ENCODE results near the gene RAB4B. TPM values are rescaled to one million over a fixed set of nuclear protein-coding genes. Genes with fewer than 3 reads are reported as not detected.
A peak's percentile ranks its signal among the peaks of the same experiment; 100 is the strongest.
"Not testable (repeated sequence)": the region's sequence is repeated elsewhere in the genome, so short reads cannot be mapped to it uniquely, and the experiment has no call there.

Gene RAB4B
- total RNA-seq, 1 experiment from 2014 or later, result 15.9 TPM

- DNase-seq (ENCODE audit: low spot score), result no peak
Measured at GRCh38 chr19:40803857-40804782, 26.1 kb downstream of the RAB4B start.

GRCh38 chr19:40804783-40805242 is 26.8 kb downstream of the RAB4B start:
- no peak for DNase-seq (ENCODE audit: low spot score)

GRCh38 chr19:40805258-40805868 is 27.3 kb downstream of the RAB4B start:
- no peak for DNase-seq (ENCODE audit: low spot score)

DNA sequence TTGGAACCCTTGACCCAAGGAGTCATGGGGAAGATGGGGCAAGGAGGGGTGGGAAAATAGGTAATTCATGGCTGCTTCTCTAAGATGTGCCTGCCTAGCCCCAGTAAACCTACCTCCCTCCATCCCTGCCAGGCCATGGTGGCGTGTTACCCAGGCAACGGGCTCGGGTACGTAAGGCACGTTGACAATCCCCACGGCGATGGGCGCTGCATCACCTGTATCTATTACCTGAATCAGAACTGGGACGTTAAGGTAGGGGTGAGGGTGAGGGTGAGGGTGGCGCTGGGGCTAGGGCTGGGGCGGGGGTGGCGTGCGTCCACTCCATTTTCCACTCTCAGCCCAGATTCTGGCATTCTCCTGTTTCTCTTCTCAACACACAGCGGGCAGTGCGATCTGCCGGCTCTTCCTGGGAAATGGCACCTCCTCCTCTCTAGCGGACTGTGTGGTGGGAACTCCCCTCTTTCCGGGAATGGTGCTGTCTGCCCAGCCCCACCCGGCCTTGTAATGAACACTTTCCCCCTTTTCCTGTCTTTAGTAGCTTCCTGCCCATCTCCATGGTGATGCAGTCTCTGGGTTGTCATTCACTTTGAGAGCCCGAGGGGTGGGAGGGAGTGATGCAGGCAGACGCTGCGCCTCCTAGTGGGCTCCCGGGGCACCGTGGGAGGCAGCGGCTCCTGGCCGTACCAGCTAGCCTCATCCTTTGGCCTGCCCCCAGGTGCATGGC is 28.5 kb downstream of the RAB4B start:
- peak; percentile 86 for DNase-seq (ENCODE audit: low spot score)

GRCh38 chr19:40807147-40808020 is 29.3 kb downstream of the RAB4B start:
- no peak for DNase-seq (ENCODE audit: low spot score)

DNA sequence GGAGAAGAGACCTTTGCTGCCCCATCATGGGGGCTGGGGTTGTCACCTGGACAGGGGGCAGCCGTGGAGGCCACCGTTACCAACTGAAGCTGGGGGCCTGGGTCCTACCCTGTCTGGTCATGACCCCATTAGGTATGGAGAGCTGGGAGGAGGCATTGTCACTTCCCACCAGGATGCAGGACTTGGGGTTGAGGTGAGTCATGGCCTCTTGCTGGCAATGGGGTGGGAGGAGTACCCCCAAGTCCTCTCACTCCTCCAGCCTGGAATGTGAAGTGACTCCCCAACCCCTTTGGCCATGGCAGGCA is 29.9 kb downstream of the RAB4B start:
- no peak for DNase-seq (ENCODE audit: low spot score)

DNA sequence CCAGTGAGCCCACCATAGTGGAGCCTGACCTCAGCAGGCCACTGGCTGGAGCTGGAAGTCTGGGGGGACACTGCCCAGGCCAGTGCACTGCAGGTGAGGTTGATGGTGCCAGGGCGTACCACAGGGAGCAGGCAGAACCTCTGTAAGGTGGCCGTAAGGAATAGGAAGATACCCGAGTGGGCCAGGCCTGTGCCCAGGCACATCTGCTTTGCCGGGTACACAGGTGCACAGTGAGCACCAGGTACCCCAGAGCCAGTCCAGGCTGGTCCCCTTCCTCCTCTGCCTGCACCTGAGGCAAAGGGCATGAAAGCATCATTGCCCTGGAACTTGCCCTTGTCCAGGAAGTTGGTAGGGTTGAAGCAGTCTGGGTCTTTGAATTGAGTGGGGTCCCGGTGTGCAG is 30.4 kb downstream of the RAB4B start:
- DNase-seq (ENCODE audit: low spot score), result no peak

GRCh38 chr19:40809358-40810086 is 31.5 kb downstream of the RAB4B start:
- no peak for DNase-seq (ENCODE audit: low spot score)

DNA sequence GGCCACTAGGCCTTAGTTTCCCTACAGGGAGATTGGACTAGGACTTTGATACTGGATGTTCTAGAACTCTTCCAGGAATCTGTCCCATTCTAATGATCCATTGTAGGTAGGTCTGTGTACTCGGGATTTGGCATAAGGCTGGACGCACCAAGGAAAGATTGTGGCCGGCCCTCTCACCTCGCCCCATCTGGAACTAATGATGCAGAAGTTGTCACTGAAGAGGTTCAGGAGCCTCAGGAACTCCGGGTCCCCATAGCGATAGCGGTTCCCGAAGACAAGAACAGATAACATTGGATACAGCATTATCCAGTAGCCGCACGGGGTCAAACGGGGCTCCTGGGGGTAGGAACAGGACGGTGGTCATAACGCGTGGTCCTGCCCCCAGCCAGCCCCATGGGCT is 32.1 kb downstream of the RAB4B start:
- no peak for DNase-seq (ENCODE audit: low spot score)

GRCh38 chr19:40810649-40811408 is 32.8 kb downstream of the RAB4B start:
- DNase-seq (ENCODE audit: low spot score), result not testable (repeated sequence)

DNA sequence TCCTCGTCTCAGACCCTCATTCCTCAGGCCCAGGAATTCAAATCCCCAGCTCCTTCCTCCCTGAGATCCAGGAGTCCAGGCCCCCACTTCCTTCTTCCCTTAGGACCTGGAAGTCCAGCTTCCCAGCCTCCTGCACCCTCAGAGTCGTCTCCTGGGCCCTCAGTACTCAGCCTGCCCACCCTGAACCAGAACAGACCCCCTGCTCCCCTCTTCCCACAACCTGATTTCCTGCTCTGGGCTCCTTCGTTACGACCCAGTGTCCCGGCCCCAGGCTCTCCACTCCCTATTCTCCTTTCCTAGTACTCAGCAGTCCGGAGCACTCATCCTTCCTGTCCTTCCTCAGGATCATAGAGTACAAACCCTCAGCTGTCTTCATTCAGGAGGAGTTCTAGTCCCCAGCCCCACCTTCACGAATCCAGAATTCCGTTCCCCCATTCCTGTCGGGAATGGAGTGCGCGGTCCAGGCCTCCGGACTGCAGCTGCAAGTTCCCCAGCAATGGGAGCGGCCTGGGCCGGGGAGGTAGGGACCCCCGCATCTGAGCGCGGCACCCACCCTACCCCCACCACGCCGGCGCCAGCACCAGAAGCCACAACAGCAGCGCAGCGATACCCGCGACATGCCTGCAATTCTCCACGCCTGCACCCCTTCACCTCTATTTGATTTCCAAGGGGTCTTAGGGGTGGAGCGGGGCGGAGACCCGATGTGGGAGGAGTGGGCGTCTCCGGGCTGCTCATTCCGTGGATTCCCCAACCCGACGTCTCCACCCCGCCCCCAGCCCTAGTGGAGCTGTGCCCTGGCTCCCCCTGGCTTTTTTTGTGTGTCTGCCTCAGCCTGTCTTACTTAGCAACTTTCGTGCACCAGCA is 33.7 kb downstream of the RAB4B start:
- no peak for DNase-seq (ENCODE audit: low spot score)

DNA sequence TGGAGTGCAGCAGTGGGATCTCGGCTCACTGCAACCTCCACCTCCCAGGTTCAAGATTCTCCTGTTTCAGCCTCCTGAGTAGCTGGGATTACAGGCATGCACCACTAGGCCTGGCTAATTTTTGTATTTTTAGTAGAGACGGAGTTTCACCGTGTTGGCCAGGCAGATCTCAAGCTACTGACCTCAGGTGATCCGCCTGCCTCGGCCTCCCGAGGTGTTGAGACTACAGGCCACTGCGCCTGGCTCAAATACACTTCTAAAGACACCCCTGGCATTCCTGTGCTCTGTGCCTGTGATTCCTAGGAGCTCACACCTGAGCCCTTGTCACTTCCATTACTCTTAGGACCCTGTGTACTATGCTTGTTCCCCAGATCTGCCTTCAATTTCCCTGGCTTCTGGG is 34.5 kb downstream of the RAB4B start:
- DNase-seq (ENCODE audit: low spot score), result not testable (repeated sequence)

GRCh38 chr19:40813182-40813581 is 35.1 kb downstream of the RAB4B start:
- no peak for DNase-seq (ENCODE audit: low spot score)

DNA sequence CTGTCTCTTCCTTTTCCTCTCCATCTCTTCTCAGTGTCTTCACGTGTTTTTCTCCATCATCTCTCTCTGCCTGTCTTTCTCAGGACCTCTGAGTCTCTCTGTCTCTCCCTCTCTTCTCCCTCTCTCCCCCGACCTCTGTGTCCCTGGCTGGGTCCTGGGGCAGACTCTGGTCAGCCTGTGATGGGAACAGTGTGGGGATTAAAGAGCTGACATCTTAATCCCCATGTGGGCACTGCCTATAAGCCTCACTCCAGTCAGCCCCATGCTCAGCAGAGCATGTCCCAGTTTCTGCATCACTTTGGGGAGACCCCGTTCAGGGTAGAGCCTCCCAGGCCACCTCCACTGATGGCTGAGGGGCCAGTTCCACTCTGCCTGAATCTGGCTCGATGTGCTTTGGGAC is 37.2 kb downstream of the RAB4B start:
- no peak for DNase-seq (ENCODE audit: low spot score)

GRCh38 chr19:40818480-40819399 is 40.7 kb downstream of the RAB4B start:
- DNase-seq (ENCODE audit: low spot score), result not testable (repeated sequence)

GRCh38 chr19:40819479-40820234 is 41.6 kb downstream of the RAB4B start:
- DNase-seq (ENCODE audit: low spot score), result not testable (repeated sequence)

GRCh38 chr19:40822161-40822560 is 44.1 kb downstream of the RAB4B start:
- DNase-seq (ENCODE audit: low spot score), result no peak

All from H4 (cell line).